HepG2 (cell line): Measurements from ENCODE around the gene JAGN1. TPM values are rescaled to one million over a fixed set of nuclear protein-coding genes. Genes with fewer than 3 reads are reported as not detected.
A peak's percentile ranks its signal among the peaks of the same experiment; 100 is the strongest.

ENCODE experiments used
- ARNT ChIP-seq: fragments of 450-650 bp; IDR thresholded peaks from 2 replicates; pipeline ENCODE4 v1.6.1; 2017
- CBX5 ChIP-seq: sonication (generic); formaldehyde crosslinking; IDR thresholded peaks from 2 replicates; pipeline ENCODE4 v1.4.0; 2020; ENCODE audit warnings: missing genetic modification reagents, borderline replicate concordance
- CENPBD1 ChIP-seq: sonication (generic); formaldehyde crosslinking; IDR thresholded peaks from 2 replicates; pipeline ENCODE4 v1.8.0; 2022; ENCODE audit warnings: missing genetic modification reagents, low read depth, mild to moderate bottlenecking, borderline replicate concordance
- GRHL1 ChIP-seq: sonication (generic); formaldehyde crosslinking; conservative IDR thresholded peaks from 2 replicates; pipeline ENCODE4 v1.8.0; 2022; ENCODE audit warnings: missing genetic modification reagents
- HDAC2 ChIP-seq: sonication (generic); formaldehyde crosslinking; IDR thresholded peaks from 2 replicates; pipeline ENCODE4 v1.4.0; 2020; ENCODE audit warnings: missing genetic modification reagents
- JUN ChIP-seq: sonication (generic); formaldehyde crosslinking; IDR thresholded peaks from 2 replicates; pipeline ENCODE4 v1.4.0; 2020; ENCODE audit warnings: mild to moderate bottlenecking, missing genetic modification reagents
- KLF11 ChIP-seq: IDR thresholded peaks from 2 replicates; pipeline ENCODE4 v1.6.1; 2016; ENCODE audit warnings: missing compliant biosample characterization
- MAFG ChIP-seq: sonication (generic); formaldehyde crosslinking; IDR thresholded peaks from 2 replicates; pipeline ENCODE4 v1.5.1; 2020; ENCODE audit warnings: mild to moderate bottlenecking, missing genetic modification reagents
- MAX ChIP-seq: IDR thresholded peaks from 2 replicates; pipeline ENCODE4 v1.6.1; 2012; ENCODE audit warnings: inconsistent platforms
- MBD4 ChIP-seq: IDR thresholded peaks from 2 replicates; pipeline ENCODE4 v1.6.1; 2012; ENCODE audit warnings: low read length, inconsistent platforms, borderline replicate concordance
- MBNL3 ChIP-seq: fragments of 250-450 bp; sonication (Bioruptor Pico); conservative IDR thresholded peaks from 2 replicates; pipeline ENCODE4 v1.8.0; 2022; ENCODE audit warnings: mild to moderate bottlenecking, inconsistent platforms
- NFKB2 ChIP-seq: sonication (generic); formaldehyde crosslinking; IDR thresholded peaks from 2 replicates; pipeline ENCODE4 v1.4.0; 2020; ENCODE audit warnings: missing genetic modification reagents, borderline replicate concordance
- NFYB ChIP-seq: sonication (generic); formaldehyde crosslinking; IDR thresholded peaks from 2 replicates; pipeline ENCODE4 v1.4.0; 2020; ENCODE audit warnings: missing genetic modification reagents
- PCBP2 ChIP-seq: fragments of 200-400 bp; formaldehyde crosslinking; optimal IDR thresholded peaks from 2 replicates; pipeline ENCODE3; 2018; ENCODE audit warnings: low read length, low read depth; ENCODE audit not compliant: poor library complexity, severe bottlenecking
- POLR2AphosphoS2 ChIP-seq: IDR thresholded peaks from 2 replicates; pipeline ENCODE4 v1.6.1; 2011; ENCODE audit warnings: low read depth, low read length, improper control_type of control experiment
- RELA ChIP-seq: sonication (generic); formaldehyde crosslinking; IDR thresholded peaks from 2 replicates; pipeline ENCODE4 v1.4.0; 2020; ENCODE audit warnings: missing genetic modification reagents
- RFX5 ChIP-seq: IDR thresholded peaks from 2 replicates; pipeline ENCODE4 v1.6.1; 2011; ENCODE audit warnings: low read depth, low read length, improper control_type of control experiment
- SAP130 ChIP-seq: IDR thresholded peaks from 2 replicates; pipeline ENCODE4 v1.6.1; 2016; ENCODE audit warnings: low read depth
- THYN1 ChIP-seq: sonication (generic); formaldehyde crosslinking; IDR thresholded peaks from 2 replicates; pipeline ENCODE4 v1.8.1; 2023; ENCODE audit warnings: low read depth, mild to moderate bottlenecking, moderate library complexity, missing genetic modification reagents, borderline replicate concordance
- UBTF ChIP-seq: sonication (generic); formaldehyde crosslinking; IDR thresholded peaks from 2 replicates; pipeline ENCODE4 v1.4.0; 2020; ENCODE audit warnings: mild to moderate bottlenecking, missing genetic modification reagents
- YY1 ChIP-seq: IDR thresholded peaks from 2 replicates; pipeline ENCODE4 v1.6.1; 2011; ENCODE audit warnings: low read length, low read depth, moderate library complexity, mild to moderate bottlenecking; ENCODE audit not compliant: insufficient read depth, insufficient replicate concordance
- ZMAT3 ChIP-seq: sonication (generic); formaldehyde crosslinking; conservative IDR thresholded peaks from 2 replicates; pipeline ENCODE4 v1.7.0; 2021; ENCODE audit warnings: missing genetic modification reagents
- ZNF501 ChIP-seq: sonication (generic); formaldehyde crosslinking; IDR thresholded peaks from 2 replicates; pipeline ENCODE4 v1.5.1; 2020; ENCODE audit warnings: mild to moderate bottlenecking, moderate library complexity, missing genetic modification reagents
- ZNF710 ChIP-seq: sonication (generic); formaldehyde crosslinking; IDR thresholded peaks from 2 replicates; pipeline ENCODE4 v1.5.0; 2020; ENCODE audit warnings: mild to moderate bottlenecking, missing genetic modification reagents, borderline replicate concordance
- ZNF740 ChIP-seq: sonication (generic); formaldehyde crosslinking; IDR thresholded peaks from 2 replicates; pipeline ENCODE4 v1.4.0; 2020; ENCODE audit warnings: missing genetic modification reagents
- ZSCAN20 ChIP-seq: sonication (generic); formaldehyde crosslinking; IDR thresholded peaks from 2 replicates; pipeline ENCODE4 v1.4.0; 2020; ENCODE audit warnings: missing genetic modification reagents, mild to moderate bottlenecking, borderline replicate concordance
- polyA plus RNA-seq, 8 experiments: library from polyadenylated mRNA; depleted of rRNA in 3 of 8; stranded (reverse) in 7 of 8; unstranded in 1 of 8; fragments of >200 nt; fragmentation: Illumina TruSeq in 4 of 8; extraction: Trizol in 4 of 8; gene quantifications; 2 replicates each; pipeline versions ENCODE4 v1.2.1 to v1.2.3, GENCODE V29; 2011 to 2016; ENCODE audit warnings: low read depth in 4 of 8, missing spikeins in 1 of 8, mixed read lengths in 1 of 8; ENCODE audit not compliant: insufficient read depth in 1 of 8
- total RNA-seq, 5 experiments: library from RNA; depleted of rRNA; stranded (reverse); fragments of >200 nt; fragmentation: Illumina TruSeq; extraction: Trizol; gene quantifications; 2 replicates each; pipeline ENCODE4 v1.2.3, GENCODE V29; 2016; ENCODE audit warnings: low read depth in 1 of 5

Gene JAGN1
- total and polyA plus RNA-seq, 2 of the 13 experiments (the other 11 are each of a cell fraction or from before 2014, with no cell fraction given), result 49.9 to 50.9 TPM

GRCh38 chr3:9878700-9879099, 11.7 kb upstream of the JAGN1 start (continued):
- TF ChIP-seq ZNF740 (CRISPR knock-in tag) (no peak), MAFG (no peak), YY1 (no peak), JUN (peak; percentile 84; the same call in 1 of the 2 replicates), ZSCAN20 (CRISPR knock-in tag) (no peak), CBX5 (CRISPR knock-in tag) (no peak; the same call in 1 of the 2 replicates), MAX (peak; percentile 51; the same call in 1 of the 2 replicates), NFKB2 (no peak), THYN1 (CRISPR knock-in tag) (no peak), HDAC2 (CRISPR knock-in tag) (peak; percentile 38; the same call in 1 of the 2 replicates), ZMAT3 (CRISPR knock-in tag) (0 out of 2 replicates have a peak, but pooled peaks have one; percentile 17), ARNT (no peak), RFX5 (no peak), GRHL1 (no peak), NFYB (no peak), ZNF710 (CRISPR knock-in tag) (no peak), POLR2AphosphoS2 (no peak), ZNF501 (no peak), UBTF (peak; percentile 79), MBD4 (no peak), CENPBD1 (CRISPR knock-in tag) (no peak), MBNL3 (CRISPR knock-in tag) (no peak), RELA (CRISPR knock-in tag) (no peak), PCBP2 (no peak), KLF11 (CRISPR knock-in tag) (no peak), SAP130 (CRISPR knock-in tag) (peak; percentile 73)
